Endodermal cell (in vitro differentiated cells): Measurements from ENCODE around the gene PRKRA. TPM values are rescaled to one million over a fixed set of nuclear protein-coding genes. Genes with fewer than 3 reads are reported as not detected.

Source experiments
- DNase-seq: peaks from one replicate; pipeline ENCODE4 v3.0.0-alpha.2; 2017
- H3K27ac ChIP-seq: 2 replicates; pipeline ENCODE4 v1.5.1; 2013; ENCODE audit warnings: mild to moderate bottlenecking, low read depth, low read length, moderate library complexity
- H3K27me3 ChIP-seq: 2 replicates; pipeline ENCODE4 v1.6.1; 2013; ENCODE audit warnings: mild to moderate bottlenecking, low read length, moderate library complexity; ENCODE audit not compliant: insufficient read depth, control insufficient read depth, poor library complexity, severe bottlenecking
- H3K36me3 ChIP-seq: 2 replicates; pipeline ENCODE4 v1.7.0; 2013; ENCODE audit warnings: mild to moderate bottlenecking, low read length, moderate library complexity; ENCODE audit not compliant: control insufficient read depth, insufficient read depth
- H3K4me1 ChIP-seq: one replicate; pipeline ENCODE4 v1.7.0; 2013; ENCODE audit warnings: low read length; ENCODE audit not compliant: control insufficient read depth, insufficient read depth
- H3K4me3 ChIP-seq: 2 replicates; pipeline ENCODE4 v1.5.1; 2013; ENCODE audit warnings: mild to moderate bottlenecking, low read length, moderate library complexity
- H3K9ac ChIP-seq: 2 replicates; pipeline ENCODE4 v1.6.1; 2013; ENCODE audit warnings: mild to moderate bottlenecking, low read length, moderate library complexity; ENCODE audit not compliant: poor library complexity, severe bottlenecking; ENCODE audit errors: extremely low read depth
- H3K9me3 ChIP-seq: 2 replicates; pipeline ENCODE4 v1.6.1; 2013; ENCODE audit warnings: mild to moderate bottlenecking, low read length, moderate library complexity; ENCODE audit not compliant: control insufficient read depth
- H3K27ac Mint-ChIP-seq: 2 replicates; pipeline ENCODE4 v1.8.0; 2020; ENCODE audit warnings: mixed read lengths
- H3K27me3 Mint-ChIP-seq: 2 replicates; pipeline ENCODE4 v1.8.0; 2021; ENCODE audit warnings: mild to moderate bottlenecking, mixed read lengths; ENCODE audit not compliant: insufficient read depth
- H3K36me3 Mint-ChIP-seq: 2 replicates; pipeline ENCODE4 v1.8.0; 2020; ENCODE audit warnings: low read depth, mixed read lengths
- H3K4me1 Mint-ChIP-seq: 2 replicates; pipeline ENCODE4 v1.8.0; 2020; ENCODE audit warnings: mixed read lengths
- H3K4me3 Mint-ChIP-seq: 2 replicates; pipeline ENCODE4 v1.8.0; 2020; ENCODE audit warnings: mild to moderate bottlenecking, moderate library complexity, mixed read lengths
- H3K9me3 Mint-ChIP-seq: 2 replicates; pipeline ENCODE4 v1.8.0; 2020; ENCODE audit warnings: mild to moderate bottlenecking, mixed read lengths
- WGBS, 2 experiments: methylation state at CpG; one replicate each; pipeline versions ENCODE4 v1.1.5 to v1.1.7; 2013; ENCODE audit warnings: missing lambda C conversion rate in 2 of 2, mixed read lengths in 1 of 2; ENCODE audit not compliant: insufficient coverage in 1 of 2, insufficient read length in 1 of 2; 5-methylcytosine and 5-hydroxymethylcytosine counted together
- total RNA-seq, 2 donors: library from RNA; stranded (reverse); fragmentation: NEBNext Ultra II Directional in 1 of 2; extraction: Animal tissue kit (Norgen Biotek cat#: 25700) in 1 of 2; gene quantifications; 2 replicates in 1 of 2; 3 replicates in 1 of 2; pipeline ENCODE4 v1.2.1, GENCODE V29; 2021
- TF ChIP-seq, protein P1 (sequence below): fragments of 200-600 bp; sonication (generic); conservative IDR thresholded peaks from 2 replicates; pipeline ENCODE4 v1.5.0; 2021; ENCODE audit warnings: antibody characterized with exemption, mild to moderate bottlenecking

PRKRA gene
- total RNA-seq, 2 donors from 2014 or later, result 66.4 to 74.4 TPM

DNA sequence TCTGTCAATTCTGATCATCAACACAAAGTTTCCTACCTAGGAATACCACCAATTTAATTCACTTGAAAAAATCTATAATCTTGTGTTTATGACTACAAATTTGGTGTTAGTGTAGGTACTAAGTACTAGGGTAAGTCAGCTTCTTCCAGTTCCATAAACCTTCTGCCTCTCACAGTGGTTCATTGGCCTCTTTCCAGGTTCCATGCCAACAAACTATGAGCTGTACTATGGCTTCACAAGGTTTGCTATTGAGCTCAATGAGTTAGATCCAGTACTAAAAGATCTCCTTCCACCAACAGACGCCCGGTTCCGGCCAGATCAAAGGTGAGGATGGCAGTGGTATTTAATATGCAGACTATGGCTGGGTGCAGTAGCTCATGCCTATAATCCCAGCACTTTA is 58.8 kb downstream of the PRKRA start:
- WGBS, 2 experiments, result 100% methylated on average over 3 of the region's 3 CpGs; no CpG with 5 or more reads in 1 of the 2 experiments
- Mint-ChIP-seq H3K27ac (no peak overlapping the region), H3K4me1 (peaks cover 1% of the 10 kb centered on the region), H3K4me3 (no peak overlapping the region), H3K9me3 (no peaks in the 10 kb centered on the region), H3K36me3 (no peaks in the 10 kb centered on the region), H3K27me3 (no peaks in the 10 kb centered on the region)
- DNase-seq, result no peak
- Histone ChIP-seq H3K27me3 (no peaks in the 10 kb centered on the region), H3K9ac (no peak overlapping the region), H3K36me3 (peaks cover 8% of the 10 kb centered on the region), H3K4me1 (no peaks in the 10 kb centered on the region), H3K9me3 (no peaks in the 10 kb centered on the region), H3K27ac (no peak overlapping the region), H3K4me3 (no peak overlapping the region)
- TF ChIP-seq, protein P1, sequence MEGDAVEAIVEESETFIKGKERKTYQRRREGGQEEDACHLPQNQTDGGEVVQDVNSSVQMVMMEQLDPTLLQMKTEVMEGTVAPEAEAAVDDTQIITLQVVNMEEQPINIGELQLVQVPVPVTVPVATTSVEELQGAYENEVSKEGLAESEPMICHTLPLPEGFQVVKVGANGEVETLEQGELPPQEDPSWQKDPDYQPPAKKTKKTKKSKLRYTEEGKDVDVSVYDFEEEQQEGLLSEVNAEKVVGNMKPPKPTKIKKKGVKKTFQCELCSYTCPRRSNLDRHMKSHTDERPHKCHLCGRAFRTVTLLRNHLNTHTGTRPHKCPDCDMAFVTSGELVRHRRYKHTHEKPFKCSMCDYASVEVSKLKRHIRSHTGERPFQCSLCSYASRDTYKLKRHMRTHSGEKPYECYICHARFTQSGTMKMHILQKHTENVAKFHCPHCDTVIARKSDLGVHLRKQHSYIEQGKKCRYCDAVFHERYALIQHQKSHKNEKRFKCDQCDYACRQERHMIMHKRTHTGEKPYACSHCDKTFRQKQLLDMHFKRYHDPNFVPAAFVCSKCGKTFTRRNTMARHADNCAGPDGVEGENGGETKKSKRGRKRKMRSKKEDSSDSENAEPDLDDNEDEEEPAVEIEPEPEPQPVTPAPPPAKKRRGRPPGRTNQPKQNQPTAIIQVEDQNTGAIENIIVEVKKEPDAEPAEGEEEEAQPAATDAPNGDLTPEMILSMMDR, result no peak

DNA sequence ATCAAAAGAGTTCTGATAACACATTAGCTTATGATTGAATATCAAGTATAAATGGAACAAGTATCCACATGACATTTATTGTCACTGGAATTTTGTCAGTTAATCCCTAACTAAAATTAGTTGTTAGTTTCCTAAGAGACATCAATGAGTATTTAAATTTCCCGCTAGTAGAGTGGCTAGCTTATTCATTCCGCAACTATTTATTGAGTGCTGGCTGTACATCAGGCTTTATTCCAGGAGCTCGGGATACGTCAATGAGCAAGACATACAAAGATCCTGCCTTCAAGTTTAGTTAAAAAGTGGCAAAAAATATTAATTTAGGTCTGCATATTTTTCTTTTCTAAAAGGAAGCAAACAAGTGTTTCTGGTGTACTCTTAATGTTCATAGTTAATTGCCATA is 59.3 kb downstream of the PRKRA start:
- no peak overlapping the region for H3K27ac Mint-ChIP-seq
- TF ChIP-seq, protein P1, result no peak
- Histone ChIP-seq H3K27ac (no peak overlapping the region), H3K27me3 (no peaks in the 10 kb centered on the region), H3K9me3 (no peaks in the 10 kb centered on the region), H3K4me1 (no peaks in the 10 kb centered on the region), H3K4me3 (no peak overlapping the region), H3K9ac (no peak overlapping the region), H3K36me3 (peaks cover 8% of the 10 kb centered on the region)
- H3K27me3 Mint-ChIP-seq, result no peaks in the 10 kb centered on the region
- no peak for DNase-seq
- 93 to 96% methylated on average over 4 of the region's 4 CpGs for WGBS, 2 experiments
- peaks cover 1% of the 10 kb centered on the region for H3K4me1 Mint-ChIP-seq
- no peaks in the 10 kb centered on the region for H3K36me3 Mint-ChIP-seq
- H3K9me3 Mint-ChIP-seq, result no peaks in the 10 kb centered on the region
- no peak overlapping the region for H3K4me3 Mint-ChIP-seq

DNA sequence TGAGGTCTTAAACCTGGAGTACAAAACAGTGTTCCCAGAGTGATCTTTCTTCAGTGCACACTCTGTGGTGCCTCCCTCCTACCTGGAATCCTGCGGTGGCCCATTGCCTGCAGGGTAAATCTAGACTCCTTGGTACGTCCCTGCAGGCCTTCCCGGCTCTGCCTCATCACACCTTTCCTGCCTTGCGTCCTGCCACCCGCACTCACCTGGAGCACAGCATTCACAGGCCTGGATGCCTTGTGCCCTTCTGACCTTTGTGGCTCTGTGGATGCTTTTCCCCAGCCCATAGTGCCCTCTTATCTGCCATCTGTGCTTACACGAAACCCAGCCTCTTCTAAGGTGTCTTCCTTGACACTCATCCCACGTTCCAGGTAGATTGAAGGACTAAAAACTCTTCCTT is 62.7 kb downstream of the PRKRA start:
- WGBS, 2 experiments, result 88 to 91% methylated on average over 5 to 7 of the region's 7 CpGs
- Mint-ChIP-seq H3K4me1 (peaks cover 17% of the 10 kb centered on the region), H3K4me3 (no peak overlapping the region)

More for the DNA sequence above, 62.7 kb downstream of the PRKRA start:
- Mint-ChIP-seq H3K36me3 (no peaks in the 10 kb centered on the region), H3K27me3 (no peaks in the 10 kb centered on the region), H3K27ac (no peak overlapping the region), H3K9me3 (no peaks in the 10 kb centered on the region)
- no peak overlapping the region for H3K27ac ChIP-seq
- H3K9ac ChIP-seq, result no peak overlapping the region
- H3K4me1 ChIP-seq, result no peaks in the 10 kb centered on the region
- no peak for DNase-seq
- H3K36me3 ChIP-seq, result peaks cover 18% of the 10 kb centered on the region
- H3K4me3 ChIP-seq, result no peak overlapping the region
- H3K27me3 ChIP-seq, result no peaks in the 10 kb centered on the region
- TF ChIP-seq, protein P1, result no peak
- no peaks in the 10 kb centered on the region for H3K9me3 ChIP-seq
